ENCODE measurements around the gene WDR93. TPM values are rescaled to one million over a fixed set of nuclear protein-coding genes. Genes with fewer than 3 reads are reported as not detected.

WDR93 gene
- total RNA-seq, 4 donors from 2014 or later = 1.5 TPM; not detected in 3

DNA sequence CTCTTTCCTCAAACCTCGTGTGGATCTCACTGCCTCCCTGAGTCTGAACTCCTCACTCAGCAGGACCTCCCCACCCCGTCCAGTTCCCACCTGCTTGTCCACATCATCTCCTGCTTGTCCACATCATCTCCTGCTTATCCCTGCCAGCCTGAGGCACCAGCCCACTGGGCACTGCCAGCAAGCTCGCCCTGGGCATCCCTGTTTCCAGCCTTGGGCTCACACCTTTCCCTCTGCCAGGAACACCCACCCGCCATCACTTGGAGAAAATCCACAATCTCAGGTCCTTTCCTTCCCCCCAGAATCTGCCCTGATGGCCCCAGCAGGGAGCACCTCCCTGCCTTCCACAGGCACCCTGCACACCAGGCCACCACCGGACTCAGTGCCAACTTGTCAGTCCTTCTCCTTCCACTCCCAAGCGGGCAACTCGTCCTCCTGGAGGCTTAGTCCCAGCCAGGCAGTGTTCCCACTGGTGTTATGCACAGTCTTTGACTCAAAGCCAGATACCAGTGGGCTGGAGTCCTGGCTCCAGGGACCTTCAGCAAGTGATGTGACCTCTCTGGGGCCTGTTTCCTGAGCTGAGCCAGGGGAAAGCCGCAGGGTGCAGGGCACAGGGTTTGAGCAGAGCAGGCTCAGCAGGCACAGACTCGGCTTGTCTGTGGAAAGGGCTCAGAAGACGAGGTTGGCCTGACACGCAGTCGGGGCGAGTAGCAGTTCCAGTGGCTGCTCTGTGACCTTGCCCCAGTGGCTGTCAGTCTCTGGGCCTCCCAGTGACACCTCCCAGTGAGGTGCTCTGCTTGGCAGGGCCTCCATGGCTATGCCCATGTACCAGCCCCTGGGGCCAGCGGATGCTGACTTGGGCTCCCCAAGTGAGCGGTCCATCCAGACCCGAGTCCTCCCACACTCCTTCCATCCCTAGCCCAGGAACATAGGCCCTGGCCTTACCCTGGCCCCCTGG is 76.0 kb downstream of the WDR93 start:
- no peak for DNase-seq
- Histone ChIP-seq H3K27me3 (no peaks in the 10 kb centered on the region), H3K4me1 (no peaks in the 10 kb centered on the region), H3K4me3 (no peak overlapping the region), H3K36me3 (no peaks in the 10 kb centered on the region), H3K27ac (no peak overlapping the region), H3K9me3 (no peaks in the 10 kb centered on the region)
- intact Hi-C loops (cut with DNase I; ENCODE audit: low total_unique reads) = no loop called here
- TF ChIP-seq, protein P1, sequence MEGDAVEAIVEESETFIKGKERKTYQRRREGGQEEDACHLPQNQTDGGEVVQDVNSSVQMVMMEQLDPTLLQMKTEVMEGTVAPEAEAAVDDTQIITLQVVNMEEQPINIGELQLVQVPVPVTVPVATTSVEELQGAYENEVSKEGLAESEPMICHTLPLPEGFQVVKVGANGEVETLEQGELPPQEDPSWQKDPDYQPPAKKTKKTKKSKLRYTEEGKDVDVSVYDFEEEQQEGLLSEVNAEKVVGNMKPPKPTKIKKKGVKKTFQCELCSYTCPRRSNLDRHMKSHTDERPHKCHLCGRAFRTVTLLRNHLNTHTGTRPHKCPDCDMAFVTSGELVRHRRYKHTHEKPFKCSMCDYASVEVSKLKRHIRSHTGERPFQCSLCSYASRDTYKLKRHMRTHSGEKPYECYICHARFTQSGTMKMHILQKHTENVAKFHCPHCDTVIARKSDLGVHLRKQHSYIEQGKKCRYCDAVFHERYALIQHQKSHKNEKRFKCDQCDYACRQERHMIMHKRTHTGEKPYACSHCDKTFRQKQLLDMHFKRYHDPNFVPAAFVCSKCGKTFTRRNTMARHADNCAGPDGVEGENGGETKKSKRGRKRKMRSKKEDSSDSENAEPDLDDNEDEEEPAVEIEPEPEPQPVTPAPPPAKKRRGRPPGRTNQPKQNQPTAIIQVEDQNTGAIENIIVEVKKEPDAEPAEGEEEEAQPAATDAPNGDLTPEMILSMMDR (IDR thresholded peaks at IDR 0.05) = no peak
- TF ChIP-seq POLR2A (IDR thresholded peaks at IDR 0.05) = no peak

DNA sequence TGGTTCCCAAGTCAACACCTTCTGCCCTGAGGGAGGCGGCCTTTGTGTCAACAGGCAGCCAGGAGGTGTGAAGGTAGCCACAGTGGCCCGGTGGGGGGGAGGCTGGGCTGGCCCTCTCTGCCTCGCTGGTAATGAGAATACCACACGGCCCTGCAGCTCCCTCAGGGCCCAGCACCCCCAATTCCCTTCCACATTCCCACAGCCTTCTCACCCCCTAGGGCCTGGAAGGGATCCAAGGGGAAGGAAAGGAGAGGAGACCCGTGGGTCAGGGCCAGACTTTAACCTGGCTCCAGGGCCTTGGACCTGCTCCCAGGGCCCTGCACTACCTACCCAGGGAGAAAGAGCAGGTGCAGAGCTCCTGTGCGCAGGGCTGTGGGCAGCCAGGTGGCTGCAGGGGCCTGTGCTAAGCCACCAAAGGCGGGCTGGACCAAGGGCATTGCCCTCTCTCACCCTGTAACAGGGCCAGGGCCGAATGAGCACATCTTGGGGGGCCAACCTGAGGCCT is 76.9 kb downstream of the WDR93 start:
- no peaks in the 10 kb centered on the region for H3K27me3 ChIP-seq
- no peaks in the 10 kb centered on the region for H3K9me3 ChIP-seq
- no peaks in the 10 kb centered on the region for H3K36me3 ChIP-seq
- H3K4me1 ChIP-seq = no peaks in the 10 kb centered on the region
- TF ChIP-seq POLR2A (IDR thresholded peaks at IDR 0.05) = no peak
- TF ChIP-seq, protein P1 (IDR thresholded peaks at IDR 0.05) = no peak
- H3K4me3 ChIP-seq = no peak overlapping the region
- no peak overlapping the region for H3K27ac ChIP-seq
- DNase-seq = no peak
- intact Hi-C loops (cut with DNase I; ENCODE audit: low total_unique reads) = no loop called here

DNA sequence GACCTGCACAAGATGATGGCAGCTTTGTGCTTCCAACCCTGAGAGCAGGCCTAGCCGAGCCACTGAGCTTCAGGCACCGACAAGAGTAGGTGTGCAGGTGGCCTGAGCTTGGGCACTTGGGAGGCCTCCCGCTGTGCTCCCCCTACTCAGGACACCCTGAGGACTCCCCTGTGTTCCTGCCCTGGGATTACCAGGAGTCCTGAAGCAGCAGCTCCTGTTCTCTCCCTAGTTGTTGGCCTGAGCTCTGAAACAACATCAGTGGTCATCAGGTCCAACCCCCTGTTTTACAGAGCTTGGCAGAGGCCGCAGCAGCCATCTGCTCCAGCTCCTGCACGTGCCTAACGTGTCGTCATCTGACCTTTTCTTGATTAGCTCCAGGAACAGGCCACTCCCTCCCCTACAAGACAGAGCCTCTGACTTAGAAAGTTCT is 77.5 kb downstream of the WDR93 start:
- H3K27me3 ChIP-seq = no peaks in the 10 kb centered on the region
- intact Hi-C loops (cut with DNase I; ENCODE audit: low total_unique reads) = no loop called here
- no peak for DNase-seq
- H3K27ac ChIP-seq = no peak overlapping the region
- H3K4me1 ChIP-seq = no peaks in the 10 kb centered on the region
- H3K4me3 ChIP-seq = no peak overlapping the region
- H3K9me3 ChIP-seq = no peaks in the 10 kb centered on the region
- H3K36me3 ChIP-seq = no peaks in the 10 kb centered on the region
- TF ChIP-seq, protein P1 (IDR thresholded peaks at IDR 0.05) = no peak
- TF ChIP-seq POLR2A (IDR thresholded peaks at IDR 0.05) = no peak

DNA sequence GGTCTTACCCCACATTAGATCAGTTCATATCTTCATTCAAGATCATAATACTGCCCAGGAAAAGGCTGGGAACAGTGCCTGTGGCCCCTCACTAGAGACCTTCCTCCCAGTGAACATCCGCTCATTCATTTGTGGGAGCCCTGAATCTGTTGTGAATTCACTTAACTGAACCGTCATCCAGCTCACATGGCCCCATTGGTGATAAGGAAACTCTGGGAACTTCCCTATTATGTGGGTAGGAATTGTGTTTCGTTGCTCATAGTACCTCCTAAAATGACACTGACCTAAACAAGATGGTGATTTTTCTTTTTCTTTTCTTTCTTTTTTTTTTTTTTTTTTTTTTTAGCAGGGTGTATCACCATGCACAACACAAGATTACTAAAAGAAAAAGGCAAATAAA is 78.8 kb downstream of the WDR93 start:
- DNase-seq = no peak
- no peak overlapping the region for H3K27ac ChIP-seq
- intact Hi-C loops (cut with DNase I; ENCODE audit: low total_unique reads) = no loop called here
- no peaks in the 10 kb centered on the region for H3K27me3 ChIP-seq
- TF ChIP-seq POLR2A (IDR thresholded peaks at IDR 0.05) = no peak
- TF ChIP-seq, protein P1 (IDR thresholded peaks at IDR 0.05) = no peak
- no peaks in the 10 kb centered on the region for H3K4me1 ChIP-seq
- H3K9me3 ChIP-seq = no peaks in the 10 kb centered on the region
- H3K36me3 ChIP-seq = no peaks in the 10 kb centered on the region
- no peak overlapping the region for H3K4me3 ChIP-seq

DNA sequence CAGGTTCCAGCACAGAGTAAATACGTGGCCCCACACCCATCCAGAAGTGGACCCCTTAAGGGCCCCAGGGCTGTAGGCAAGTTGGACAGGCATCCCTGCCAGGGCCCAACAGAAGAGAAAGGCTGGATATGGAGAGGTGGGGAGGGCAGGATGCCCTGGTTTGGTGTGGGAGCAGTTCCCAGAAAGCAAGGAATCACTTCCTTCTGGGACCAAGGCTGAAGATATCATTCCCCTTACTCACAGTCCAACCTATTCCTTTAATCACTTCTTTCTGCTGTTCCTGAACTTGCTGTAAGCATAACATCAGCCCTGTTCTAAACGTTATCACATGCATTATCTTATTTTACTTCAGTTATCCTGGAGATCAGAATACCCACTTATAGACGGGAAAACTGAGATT is 79.4 kb downstream of the WDR93 start:
- no peak overlapping the region for H3K4me3 ChIP-seq
- intact Hi-C loops (cut with DNase I; ENCODE audit: low total_unique reads) = no loop called here
- DNase-seq = no peak
- TF ChIP-seq, protein P1 (IDR thresholded peaks at IDR 0.05) = no peak
- TF ChIP-seq POLR2A (IDR thresholded peaks at IDR 0.05) = no peak
- H3K9me3 ChIP-seq = no peaks in the 10 kb centered on the region
- no peak overlapping the region for H3K27ac ChIP-seq
- no peaks in the 10 kb centered on the region for H3K27me3 ChIP-seq
- no peaks in the 10 kb centered on the region for H3K4me1 ChIP-seq
- no peaks in the 10 kb centered on the region for H3K36me3 ChIP-seq

All from uterus (tissue), 4 donors.